Keratinocyte (primary cell): ENCODE data around the gene VSIG2.

Experiments used
- EZH2 ChIP-seq: IDR thresholded peaks from one replicate; pipeline ENCODE4 v1.6.1; 2012; ENCODE audit warnings: inconsistent platforms, mild to moderate bottlenecking, low read length, moderate library complexity
- TF ChIP-seq, protein P1 (sequence below), 3 experiments: IDR thresholded peaks in 1 of 3; conservative IDR thresholded peaks in 1 of 3; optimal IDR thresholded peaks in 1 of 3; 2 replicates in 2 of 3; 3 replicates in 1 of 3; pipeline versions ENCODE3 to v1.5.1; 2011; ENCODE audit warnings: low read length in 3 of 3, mild to moderate bottlenecking in 3 of 3, moderate library complexity in 2 of 3, control low read depth in 1 of 3, inconsistent platforms in 1 of 3; ENCODE audit not compliant: insufficient read depth in 2 of 3; ENCODE audit errors: extremely low read depth in 1 of 3

DNA sequence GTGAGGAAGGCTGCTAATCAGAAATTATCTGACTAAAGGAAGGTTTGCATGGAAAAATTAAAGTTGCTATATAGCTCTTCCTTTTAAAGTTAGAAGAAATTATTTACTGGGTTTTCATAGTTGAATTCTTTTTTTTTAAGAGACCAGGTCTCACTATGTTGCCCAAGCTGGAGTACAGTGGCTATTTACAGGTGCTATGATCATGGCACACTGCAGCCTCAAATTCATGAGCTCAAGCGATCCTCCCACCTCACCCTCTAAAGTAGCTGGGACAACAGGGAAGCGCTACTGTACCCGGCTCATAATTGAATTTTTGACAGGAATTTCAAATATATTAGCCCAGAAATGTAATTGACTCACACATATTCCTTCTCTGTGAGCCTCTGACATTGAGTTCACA lies 44.3 kb upstream of the VSIG2 start:
- TF ChIP-seq, protein P1, sequence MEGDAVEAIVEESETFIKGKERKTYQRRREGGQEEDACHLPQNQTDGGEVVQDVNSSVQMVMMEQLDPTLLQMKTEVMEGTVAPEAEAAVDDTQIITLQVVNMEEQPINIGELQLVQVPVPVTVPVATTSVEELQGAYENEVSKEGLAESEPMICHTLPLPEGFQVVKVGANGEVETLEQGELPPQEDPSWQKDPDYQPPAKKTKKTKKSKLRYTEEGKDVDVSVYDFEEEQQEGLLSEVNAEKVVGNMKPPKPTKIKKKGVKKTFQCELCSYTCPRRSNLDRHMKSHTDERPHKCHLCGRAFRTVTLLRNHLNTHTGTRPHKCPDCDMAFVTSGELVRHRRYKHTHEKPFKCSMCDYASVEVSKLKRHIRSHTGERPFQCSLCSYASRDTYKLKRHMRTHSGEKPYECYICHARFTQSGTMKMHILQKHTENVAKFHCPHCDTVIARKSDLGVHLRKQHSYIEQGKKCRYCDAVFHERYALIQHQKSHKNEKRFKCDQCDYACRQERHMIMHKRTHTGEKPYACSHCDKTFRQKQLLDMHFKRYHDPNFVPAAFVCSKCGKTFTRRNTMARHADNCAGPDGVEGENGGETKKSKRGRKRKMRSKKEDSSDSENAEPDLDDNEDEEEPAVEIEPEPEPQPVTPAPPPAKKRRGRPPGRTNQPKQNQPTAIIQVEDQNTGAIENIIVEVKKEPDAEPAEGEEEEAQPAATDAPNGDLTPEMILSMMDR (optimal IDR thresholded peaks at IDR 0.05 in 1 of 3, IDR thresholded peaks at IDR 0.05 in 1 of 3, conservative IDR thresholded peaks at IDR 0.05 in 1 of 3; ENCODE audit: extremely low read depth in 1 of 3, insufficient read depth in 2 of 3, low read length in 3 of 3), result no peak
- no peak for TF ChIP-seq EZH2
